Mesendoderm (in vitro differentiated cells): ENCODE data around the gene INPP4A.
A peak's percentile ranks its signal among the peaks of the same experiment; 100 is the strongest.

ENCODE experiments used
- DNase-seq: peaks from one replicate; pipeline ENCODE4 v3.0.0; 2013
- H2AK5ac ChIP-seq: 2 replicates; pipeline ENCODE4 v1.6.1; 2013; ENCODE audit warnings: low read length, inconsistent platforms
- H2BK120ac ChIP-seq: 2 replicates; pipeline ENCODE4 v1.6.1; 2013; ENCODE audit warnings: low read depth, mild to moderate bottlenecking, low read length, moderate library complexity, mixed read lengths
- H2BK15ac ChIP-seq: replicated peaks from 2 replicates; pipeline ENCODE4 v1.6.1; 2013; ENCODE audit warnings: low read depth, mild to moderate bottlenecking, moderate library complexity
- H2BK5ac ChIP-seq: 2 replicates; pipeline ENCODE4 v1.6.1; 2013; ENCODE audit warnings: low read length, inconsistent platforms
- H3K18ac ChIP-seq: 2 replicates; pipeline ENCODE4 v1.6.1; 2013; ENCODE audit warnings: mild to moderate bottlenecking, low read length, mixed read lengths
- H3K23ac ChIP-seq: one replicate; pipeline ENCODE4 v1.6.1; 2013; ENCODE audit warnings: low read length
- H3K27ac ChIP-seq: 2 replicates; pipeline ENCODE4 v1.5.1; 2013; ENCODE audit warnings: low read depth, mild to moderate bottlenecking, inconsistent platforms, low read length, moderate library complexity
- H3K27me3 ChIP-seq: 2 replicates; pipeline ENCODE4 v1.6.1; 2013; ENCODE audit warnings: low read length, control low read depth, mild to moderate bottlenecking, inconsistent platforms; ENCODE audit not compliant: insufficient read depth, poor library complexity
- H3K36me3 ChIP-seq: 2 replicates; pipeline ENCODE4 v1.6.1; 2013; ENCODE audit warnings: low read length, inconsistent platforms; ENCODE audit not compliant: control insufficient read depth, insufficient read depth
- H3K4ac ChIP-seq: one replicate; pipeline ENCODE4 v1.6.1; 2013; ENCODE audit warnings: low read depth, mild to moderate bottlenecking, low read length, moderate library complexity
- H3K4me1 ChIP-seq: 2 replicates; pipeline ENCODE4 v1.6.1; 2013; ENCODE audit warnings: low read depth, low read length, inconsistent platforms; ENCODE audit not compliant: control insufficient read depth
- H3K4me2 ChIP-seq: 2 replicates; pipeline ENCODE4 v1.6.1; 2013; ENCODE audit warnings: low read length
- H3K4me3 ChIP-seq: 2 replicates; pipeline ENCODE4 v1.5.1; 2013; ENCODE audit warnings: mild to moderate bottlenecking, low read length
- H3K56ac ChIP-seq: one replicate; pipeline ENCODE4 v1.6.1; 2013; ENCODE audit warnings: low read length
- H3K79me1 ChIP-seq: 2 replicates; pipeline ENCODE4 v1.6.1; 2013; ENCODE audit warnings: low read length, inconsistent platforms
- H3K79me2 ChIP-seq: 2 replicates; pipeline ENCODE4 v1.6.1; 2013; ENCODE audit warnings: mild to moderate bottlenecking, low read length; ENCODE audit not compliant: control insufficient read depth, insufficient read depth
- H3K9ac ChIP-seq: 2 replicates; pipeline ENCODE4 v1.6.1; 2013; ENCODE audit warnings: low read length, inconsistent platforms
- H4K5ac ChIP-seq: one replicate; pipeline ENCODE4 v1.6.1; 2013; ENCODE audit warnings: low read length
- H4K8ac ChIP-seq: one replicate; pipeline ENCODE4 v1.6.1; 2013; ENCODE audit warnings: low read depth, mild to moderate bottlenecking, control low read depth, low read length, moderate library complexity
- WGBS: extraction: QIAGEN DNeasy Blood & Tissue Kit; methylation state at CpG from one replicate; pipeline ENCODE4 v1.1.7; 2013; ENCODE audit warnings: low lambda C conversion rate, missing lambda C conversion rate; ENCODE audit not compliant: insufficient coverage; ENCODE audit errors: extremely low coverage; 5-methylcytosine and 5-hydroxymethylcytosine counted together

Gene INPP4A

DNA sequence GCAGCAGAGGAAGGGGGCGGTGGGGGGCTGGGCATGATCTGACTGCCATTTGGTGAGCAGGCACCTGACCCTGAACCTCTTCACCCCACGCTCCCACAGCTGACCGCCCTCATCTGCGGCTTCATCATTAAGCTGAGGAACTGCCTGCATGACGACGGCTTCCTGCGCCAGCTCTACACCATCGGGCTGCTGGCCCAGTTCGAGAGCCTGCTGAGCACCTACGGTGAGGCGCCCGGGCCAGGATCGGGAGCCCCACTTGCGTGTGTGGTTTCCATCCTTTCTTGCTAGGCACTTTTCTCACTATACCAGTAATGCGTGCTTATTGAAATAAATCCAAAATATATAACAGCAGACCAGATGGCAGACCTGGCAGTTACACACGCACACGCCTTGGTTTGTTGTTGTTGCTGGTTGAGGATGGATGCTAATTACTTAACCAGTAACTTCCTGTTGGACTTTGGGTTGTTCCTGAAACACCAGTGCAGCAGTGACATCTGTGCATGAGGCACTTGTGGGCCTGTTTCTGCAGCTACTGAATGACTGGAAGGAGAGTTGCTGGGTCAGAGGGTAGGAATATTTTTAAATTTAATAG, 120.0 kb downstream of the INPP4A start:
- H3K23ac ChIP-seq: no peak overlapping the region

DNA sequence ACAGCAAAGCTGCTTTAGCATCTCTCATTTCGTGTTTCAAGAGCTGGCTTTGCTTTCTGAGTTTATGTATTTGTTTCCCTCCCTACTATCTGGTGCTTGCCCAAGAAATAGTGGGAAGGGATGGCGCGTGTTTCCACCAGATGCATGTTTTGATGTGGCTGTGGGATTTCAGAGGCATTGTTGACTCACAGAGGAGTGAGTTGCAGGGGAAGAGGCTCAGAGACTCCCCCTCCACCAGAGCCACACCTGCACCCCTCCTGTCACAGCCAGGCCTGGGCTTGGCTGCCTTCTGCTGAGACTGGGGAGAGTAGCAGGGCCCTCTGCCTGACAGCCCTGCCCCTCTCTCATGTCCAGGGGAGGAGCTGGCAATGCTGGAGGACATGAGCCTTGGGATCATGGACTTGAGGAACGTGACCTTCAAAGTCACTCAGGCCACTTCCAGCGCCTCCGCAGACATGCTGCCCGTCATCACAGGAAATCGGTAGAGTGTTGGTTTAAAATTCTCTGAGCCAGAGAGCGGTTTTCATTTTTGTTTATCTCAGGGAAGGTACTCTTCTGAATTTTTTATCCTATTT, 120.7 kb downstream of the INPP4A start:
- Histone ChIP-seq H3K56ac (no peak overlapping the region), H3K27me3 (no peaks in the 10 kb centered on the region), H3K9ac (no peak overlapping the region), H3K4me2 (no peak overlapping the region), H3K4me3 (no peak overlapping the region), H2BK120ac (no peak overlapping the region), H4K5ac (no peak overlapping the region), H4K8ac (no peak overlapping the region), H3K23ac (no peak overlapping the region), H2AK5ac (no peak overlapping the region), H3K79me2 (no peaks in the 10 kb centered on the region), H3K18ac (no peak overlapping the region), H2BK15ac (no peak overlapping the region), H2BK5ac (no peak overlapping the region), H3K4ac (no peak overlapping the region), H3K4me1 (no peaks in the 10 kb centered on the region), H3K79me1 (no peaks in the 10 kb centered on the region), H3K36me3 (peaks cover 15% of the 10 kb centered on the region), H3K27ac (no peak overlapping the region)
- WGBS: no CpG with 5 or more reads among the region's 9 CpGs
- DNase-seq: no peak

More for the DNA sequence above, 120.0 kb downstream of the INPP4A start:
- H4K5ac ChIP-seq: no peak overlapping the region
- no peak overlapping the region for H3K56ac ChIP-seq
- H3K9ac ChIP-seq: no peak overlapping the region
- no peak overlapping the region for H3K18ac ChIP-seq
- no peaks in the 10 kb centered on the region for H3K27me3 ChIP-seq
- no peak overlapping the region for H2BK15ac ChIP-seq
- DNase-seq: no peak
- no peak overlapping the region for H2BK120ac ChIP-seq
- H3K79me1 ChIP-seq: no peaks in the 10 kb centered on the region
- H4K8ac ChIP-seq: no peak overlapping the region
- no CpG with 5 or more reads among the region's 17 CpGs for WGBS
- no peak overlapping the region for H2BK5ac ChIP-seq
- H3K4me1 ChIP-seq: no peaks in the 10 kb centered on the region
- no peak overlapping the region for H3K27ac ChIP-seq
- no peak overlapping the region for H3K4me3 ChIP-seq
- H3K4me2 ChIP-seq: no peak overlapping the region
- no peaks in the 10 kb centered on the region for H3K79me2 ChIP-seq
- H3K36me3 ChIP-seq: peaks cover 11% of the 10 kb centered on the region
- H3K4ac ChIP-seq: no peak overlapping the region
- H2AK5ac ChIP-seq: no peak overlapping the region

DNA sequence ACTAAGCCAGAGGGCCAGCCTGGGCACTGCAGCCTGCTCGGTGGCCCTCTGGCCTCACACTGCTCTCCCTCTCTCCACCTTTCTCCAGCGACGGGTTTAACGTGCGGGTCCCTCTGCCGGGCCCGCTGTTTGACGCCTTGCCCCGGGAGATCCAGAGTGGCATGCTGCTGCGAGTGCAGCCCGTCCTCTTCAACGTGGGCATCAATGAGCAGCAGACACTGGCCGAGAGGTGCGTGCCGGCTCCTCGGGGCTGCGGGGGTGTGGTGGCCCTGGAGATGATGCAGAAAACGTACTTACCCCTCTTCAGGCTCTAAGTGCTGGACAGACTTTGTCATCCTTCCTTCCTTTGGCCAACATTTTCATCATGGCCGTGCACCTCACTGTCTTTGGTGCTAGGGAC, 121.3 kb downstream of the INPP4A start:
- H3K4me2 ChIP-seq: no peak overlapping the region
- no peak overlapping the region for H3K4me3 ChIP-seq
- peaks cover 17% of the 10 kb centered on the region for H3K36me3 ChIP-seq
- H3K4ac ChIP-seq: no peak overlapping the region
- no peak overlapping the region for H3K27ac ChIP-seq
- H3K9ac ChIP-seq: no peak overlapping the region
- no peak overlapping the region for H4K5ac ChIP-seq
- no peaks in the 10 kb centered on the region for H3K79me1 ChIP-seq
- no peak overlapping the region for H3K56ac ChIP-seq
- no peak overlapping the region for H2BK5ac ChIP-seq
- no peak for DNase-seq
- no peak overlapping the region for H2BK120ac ChIP-seq
- no peaks in the 10 kb centered on the region for H3K79me2 ChIP-seq
- no peaks in the 10 kb centered on the region for H3K4me1 ChIP-seq
- no peak overlapping the region for H2AK5ac ChIP-seq
- no peaks in the 10 kb centered on the region for H3K27me3 ChIP-seq
- no peak overlapping the region for H3K18ac ChIP-seq
- H4K8ac ChIP-seq: no peak overlapping the region
- no peak overlapping the region for H2BK15ac ChIP-seq
- no peak overlapping the region for H3K23ac ChIP-seq
- WGBS: no CpG with 5 or more reads among the region's 19 CpGs

DNA sequence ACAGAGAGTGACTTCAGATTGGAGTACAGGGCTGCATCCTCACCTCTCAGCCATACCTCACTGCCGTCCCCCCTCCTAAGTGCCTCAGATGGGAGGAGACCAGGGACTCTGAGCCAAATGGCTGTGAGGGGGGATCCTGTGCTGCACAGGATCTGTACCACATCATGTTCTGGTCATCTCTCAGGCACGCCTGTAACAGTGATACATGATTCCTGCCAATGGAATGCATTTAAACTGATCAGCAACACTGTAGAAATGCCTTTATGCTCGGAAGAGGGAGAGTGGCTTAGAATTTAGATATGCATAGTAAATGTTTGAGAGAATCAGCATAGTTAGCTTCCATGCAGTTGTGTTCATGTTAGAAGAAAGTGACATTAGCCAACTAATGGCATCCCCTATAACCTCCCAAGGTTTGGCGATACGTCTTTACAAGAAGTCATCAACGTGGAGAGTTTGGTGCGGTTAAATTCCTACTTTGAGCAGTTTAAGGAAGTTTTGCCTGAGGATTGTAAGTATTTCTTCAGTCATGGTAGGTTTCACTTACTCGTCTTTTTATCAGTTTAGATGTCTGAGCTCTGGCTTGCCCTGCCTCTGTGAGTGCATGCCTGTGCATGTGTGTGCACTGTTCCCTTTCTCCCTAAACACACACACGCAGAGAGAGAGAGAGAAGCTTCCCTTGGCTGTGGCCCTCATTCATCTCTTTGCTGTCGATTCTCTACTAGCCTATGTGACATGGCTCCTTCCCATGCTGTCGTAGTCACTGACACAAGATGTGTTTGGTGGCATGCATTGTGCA, 123.7 kb downstream of the INPP4A start:
- H3K27ac ChIP-seq: no peak overlapping the region
- WGBS: no CpG with 5 or more reads among the region's 11 CpGs
- H2AK5ac ChIP-seq: no peak overlapping the region
- DNase-seq: no peak
- no peaks in the 10 kb centered on the region for H3K79me2 ChIP-seq
- H3K23ac ChIP-seq: no peak overlapping the region
- no peak overlapping the region for H4K8ac ChIP-seq
- no peaks in the 10 kb centered on the region for H3K27me3 ChIP-seq
- no peak overlapping the region for H2BK120ac ChIP-seq
- no peak overlapping the region for H3K18ac ChIP-seq
- no peak overlapping the region for H3K4me2 ChIP-seq
- H3K4ac ChIP-seq: no peak overlapping the region
- H3K4me3 ChIP-seq: no peak overlapping the region
- peaks cover 21% of the 10 kb centered on the region for H3K36me3 ChIP-seq
- H4K5ac ChIP-seq: no peak overlapping the region
- H3K9ac ChIP-seq: no peak overlapping the region
- no peak overlapping the region for H2BK5ac ChIP-seq
- H3K4me1 ChIP-seq: no peaks in the 10 kb centered on the region
- no peak overlapping the region for H2BK15ac ChIP-seq
- H3K56ac ChIP-seq: no peak overlapping the region
- no peaks in the 10 kb centered on the region for H3K79me1 ChIP-seq

DNA sequence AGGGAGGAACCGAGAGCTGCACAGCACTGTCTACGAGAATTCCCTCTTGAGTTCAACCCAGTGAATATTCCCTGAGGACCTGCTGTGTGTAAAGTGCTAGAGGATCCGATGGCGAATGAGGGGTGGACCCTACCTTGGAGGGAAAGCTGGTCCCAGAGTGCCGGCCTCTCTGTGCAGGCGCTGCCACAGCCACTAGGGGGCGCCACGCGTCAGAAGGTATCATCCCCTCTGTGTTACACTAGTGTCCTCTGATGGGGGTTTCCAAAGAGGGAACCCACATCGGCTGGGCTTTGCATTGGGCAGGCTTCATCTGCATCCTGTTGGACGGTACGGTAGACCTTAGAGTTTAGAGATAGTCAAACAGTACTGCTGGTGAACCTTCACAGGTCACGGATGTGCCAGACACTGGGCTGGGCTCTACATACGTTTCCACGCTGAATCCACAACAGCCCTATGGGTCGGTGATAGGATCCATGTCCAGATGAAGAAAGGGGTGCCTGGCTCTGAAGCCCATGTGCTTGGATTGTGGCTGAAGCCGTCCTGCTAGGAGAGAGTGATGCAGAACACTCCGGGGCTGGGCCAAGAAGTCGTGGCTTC, 124.6 kb downstream of the INPP4A start:
- no CpG with 5 or more reads among the region's 19 CpGs for WGBS
- Histone ChIP-seq H3K18ac (no peak overlapping the region), H2BK120ac (no peak overlapping the region), H3K4me2 (no peak overlapping the region), H2AK5ac (no peak overlapping the region), H3K27me3 (no peaks in the 10 kb centered on the region), H3K23ac (no peak overlapping the region), H3K27ac (no peak overlapping the region), H3K79me2 (no peaks in the 10 kb centered on the region), H4K5ac (no peak overlapping the region), H3K4me1 (no peaks in the 10 kb centered on the region), H3K9ac (no peak overlapping the region), H2BK5ac (no peak overlapping the region), H3K56ac (no peak overlapping the region), H3K36me3 (peaks cover 21% of the 10 kb centered on the region), H3K79me1 (no peaks in the 10 kb centered on the region), H2BK15ac (no peak overlapping the region), H4K8ac (no peak overlapping the region), H3K4ac (no peak overlapping the region), H3K4me3 (no peak overlapping the region)
- DNase-seq: peak; percentile 61
